GM13976 (cell line): ENCODE results near the gene FNTB.
"Not testable (repeated sequence)": the region's sequence is repeated elsewhere in the genome, so short reads cannot be mapped to it uniquely, and the experiment has no call there.

Experiments
- DNase-seq: peaks from one replicate; pipeline ENCODE4 v3.0.0; 2012; ENCODE audit warnings: low spot score
- in situ Hi-C: fragments of 300-500 bp; cut with MboI; formaldehyde crosslinking; loops from one replicate; pipeline ENCODE4 v1.12.0; 2022; ENCODE audit warnings: low sequenced_read_pairs, mixed read lengths, inconsistent platforms; ENCODE audit not compliant: unreplicated experiment
- TF ChIP-seq, protein P1 (sequence below): IDR thresholded peaks from 2 replicates; pipeline ENCODE4 v1.5.1; 2012; ENCODE audit warnings: borderline replicate concordance, mild to moderate bottlenecking; ENCODE audit not compliant: insufficient read depth; ENCODE audit errors: extremely low read depth, missing control alignments, control extremely low read depth

The FNTB gene

DNA sequence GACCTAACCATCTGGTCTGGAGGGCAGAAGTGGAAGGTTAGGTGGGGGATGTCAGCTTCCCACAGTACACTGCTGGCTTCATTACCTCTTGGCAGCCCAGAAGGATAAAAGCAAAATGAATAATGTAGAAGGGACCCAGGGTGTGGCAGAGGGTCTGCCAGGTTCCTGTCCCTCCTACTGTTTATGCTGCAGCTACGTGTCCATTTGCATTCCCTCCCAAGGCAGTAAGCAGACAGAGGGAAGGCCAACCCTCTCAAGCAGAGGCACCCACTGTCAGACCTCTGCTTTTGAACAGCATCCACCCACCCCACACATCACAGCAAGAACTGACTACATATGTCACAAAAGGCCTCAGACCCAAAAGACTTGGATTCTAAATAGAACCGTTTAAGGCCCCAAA, 96.2 kb downstream of the FNTB start:
- TF ChIP-seq, protein P1, sequence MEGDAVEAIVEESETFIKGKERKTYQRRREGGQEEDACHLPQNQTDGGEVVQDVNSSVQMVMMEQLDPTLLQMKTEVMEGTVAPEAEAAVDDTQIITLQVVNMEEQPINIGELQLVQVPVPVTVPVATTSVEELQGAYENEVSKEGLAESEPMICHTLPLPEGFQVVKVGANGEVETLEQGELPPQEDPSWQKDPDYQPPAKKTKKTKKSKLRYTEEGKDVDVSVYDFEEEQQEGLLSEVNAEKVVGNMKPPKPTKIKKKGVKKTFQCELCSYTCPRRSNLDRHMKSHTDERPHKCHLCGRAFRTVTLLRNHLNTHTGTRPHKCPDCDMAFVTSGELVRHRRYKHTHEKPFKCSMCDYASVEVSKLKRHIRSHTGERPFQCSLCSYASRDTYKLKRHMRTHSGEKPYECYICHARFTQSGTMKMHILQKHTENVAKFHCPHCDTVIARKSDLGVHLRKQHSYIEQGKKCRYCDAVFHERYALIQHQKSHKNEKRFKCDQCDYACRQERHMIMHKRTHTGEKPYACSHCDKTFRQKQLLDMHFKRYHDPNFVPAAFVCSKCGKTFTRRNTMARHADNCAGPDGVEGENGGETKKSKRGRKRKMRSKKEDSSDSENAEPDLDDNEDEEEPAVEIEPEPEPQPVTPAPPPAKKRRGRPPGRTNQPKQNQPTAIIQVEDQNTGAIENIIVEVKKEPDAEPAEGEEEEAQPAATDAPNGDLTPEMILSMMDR: no peak
- DNase-seq: no peak
- in situ Hi-C loops: no loop called here

DNA sequence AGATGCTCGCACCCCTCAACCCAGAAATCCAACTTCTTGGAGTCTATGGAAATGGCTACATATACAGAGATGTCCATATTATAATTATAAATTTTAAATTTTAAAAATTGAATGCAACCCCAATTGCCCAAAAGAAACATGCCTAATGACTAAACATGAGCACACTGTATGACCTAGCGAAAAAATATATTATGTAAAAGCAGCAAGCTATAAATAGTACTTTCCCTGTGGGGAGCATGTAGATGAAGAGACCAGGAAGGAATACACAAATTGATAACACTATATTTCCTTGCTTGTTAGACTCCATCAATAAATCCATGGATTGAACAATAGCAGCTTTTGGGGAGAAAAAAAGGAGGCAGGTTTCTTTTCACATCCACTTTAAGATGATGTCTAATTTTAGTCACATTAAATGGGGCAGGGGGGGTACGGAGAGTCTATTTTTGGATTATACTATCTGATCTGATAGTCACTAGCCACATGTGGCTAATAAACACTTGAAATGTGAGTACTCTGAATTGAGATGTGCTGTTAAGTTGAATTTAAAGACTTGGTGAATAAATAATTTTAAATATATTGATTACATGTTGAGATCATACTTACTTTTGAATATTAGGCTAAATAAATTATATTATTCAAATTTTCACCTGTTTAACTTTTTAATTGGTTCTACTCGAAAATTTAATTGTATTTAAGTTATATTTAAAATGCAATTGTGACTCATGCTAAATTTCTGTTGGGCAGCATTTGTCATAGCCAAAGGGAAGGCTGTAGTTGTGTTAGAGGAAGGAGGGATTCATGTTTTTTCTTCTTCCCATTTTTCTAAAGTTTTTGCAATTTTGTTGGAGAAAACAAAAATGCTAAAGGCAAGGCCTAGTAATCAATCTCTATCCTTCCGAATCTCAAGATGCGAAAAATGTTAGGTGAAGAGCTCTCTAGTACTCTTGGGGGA, 98.1 kb downstream of the FNTB start:
- DNase-seq: no peak
- TF ChIP-seq, protein P1: no peak
- in situ Hi-C loops: no loop called here

DNA sequence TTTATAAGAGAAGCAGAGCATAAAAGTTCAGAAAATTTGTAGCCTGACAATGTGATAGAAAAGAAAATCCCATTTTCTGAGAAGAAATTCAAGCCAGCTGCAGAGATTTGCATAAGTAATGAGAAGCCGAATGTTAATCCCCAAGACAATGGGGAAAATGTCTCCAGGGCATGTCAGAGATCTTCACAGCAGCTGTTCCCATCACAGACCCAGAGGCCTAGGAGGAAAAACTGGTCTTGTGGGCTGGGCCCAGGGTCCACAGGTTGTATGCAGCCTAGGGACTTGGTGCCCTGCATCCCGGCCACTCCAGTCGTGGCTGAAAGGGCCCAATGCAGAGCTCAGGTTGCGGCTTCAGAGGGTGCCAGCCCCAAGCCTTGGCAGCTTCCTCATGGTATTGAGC, 100.0 kb downstream of the FNTB start:
- in situ Hi-C loops, DNase-seq: not testable (repeated sequence)

DNA sequence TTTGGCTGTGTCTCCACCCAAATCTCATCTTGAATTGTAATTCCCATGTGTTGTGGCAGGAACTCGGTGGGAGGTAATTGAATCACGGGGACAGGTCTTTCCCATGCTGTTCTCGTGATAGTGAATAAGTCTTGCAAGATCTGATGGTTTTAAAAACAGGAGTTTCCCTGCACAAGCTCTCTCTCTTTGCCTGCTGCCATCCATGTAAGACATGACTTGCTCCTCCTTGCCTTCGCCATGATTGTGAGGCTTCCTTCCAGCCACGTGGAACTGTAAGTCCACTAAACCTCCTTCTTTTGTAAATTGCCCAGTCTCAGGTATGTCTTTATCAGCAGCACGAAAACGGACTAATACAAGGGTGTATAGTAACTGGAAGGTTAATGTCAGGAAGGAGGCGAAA, 101.1 kb downstream of the FNTB start:
- in situ Hi-C loops, DNase-seq: not testable (repeated sequence)

DNA sequence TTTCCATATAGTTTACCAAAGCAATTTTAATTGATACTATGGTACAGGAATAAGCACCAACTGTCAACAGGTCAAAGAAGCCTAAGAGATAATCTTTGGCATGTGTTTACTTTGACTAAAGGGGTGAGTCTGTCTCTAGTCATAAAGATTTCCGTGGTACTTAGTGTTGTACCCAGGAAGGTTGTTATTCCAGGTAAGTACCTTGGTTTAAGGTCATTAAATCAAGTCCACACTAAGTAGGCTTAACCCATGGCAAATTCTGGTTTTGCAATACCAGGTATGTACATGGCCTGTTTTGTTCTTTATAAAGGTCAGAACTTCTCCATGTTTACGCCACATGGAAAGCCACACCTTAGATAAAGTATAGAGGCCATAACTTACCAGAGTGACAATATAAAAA, 105.7 kb downstream of the FNTB start:
- TF ChIP-seq, protein P1: no peak
- in situ Hi-C loops: no loop called here

DNA sequence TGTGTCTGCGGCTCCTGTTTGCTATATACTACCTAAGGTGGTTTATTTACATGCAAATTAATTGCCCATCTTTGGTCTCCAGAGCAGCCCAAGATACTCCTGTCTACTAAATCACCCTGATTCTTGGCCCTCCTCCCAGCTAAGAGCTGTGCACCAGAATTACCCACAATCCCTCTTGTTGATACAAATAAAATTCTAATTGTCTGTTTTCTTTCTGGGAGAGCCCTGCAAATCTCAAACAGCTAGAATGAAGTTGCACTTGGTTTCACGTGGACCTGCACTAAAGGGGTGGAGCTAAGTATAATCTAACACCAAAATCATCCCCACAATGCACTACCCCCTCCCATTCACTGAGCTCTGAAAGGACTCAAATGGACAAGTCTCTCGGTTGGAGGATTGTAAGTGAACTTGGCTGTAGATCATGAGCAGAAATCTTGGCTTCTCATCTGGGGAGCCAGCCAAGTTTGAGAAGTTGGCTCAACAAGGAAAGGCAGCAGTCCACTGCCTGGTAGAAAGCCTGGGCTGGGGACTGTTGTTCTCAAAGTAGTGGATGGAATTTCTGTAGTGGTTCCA, 109.0 kb downstream of the FNTB start:
- DNase-seq: no peak
- in situ Hi-C loops: no loop called here
- TF ChIP-seq, protein P1: no peak

More for the DNA sequence above, 105.7 kb downstream of the FNTB start:
- no peak for DNase-seq

DNA sequence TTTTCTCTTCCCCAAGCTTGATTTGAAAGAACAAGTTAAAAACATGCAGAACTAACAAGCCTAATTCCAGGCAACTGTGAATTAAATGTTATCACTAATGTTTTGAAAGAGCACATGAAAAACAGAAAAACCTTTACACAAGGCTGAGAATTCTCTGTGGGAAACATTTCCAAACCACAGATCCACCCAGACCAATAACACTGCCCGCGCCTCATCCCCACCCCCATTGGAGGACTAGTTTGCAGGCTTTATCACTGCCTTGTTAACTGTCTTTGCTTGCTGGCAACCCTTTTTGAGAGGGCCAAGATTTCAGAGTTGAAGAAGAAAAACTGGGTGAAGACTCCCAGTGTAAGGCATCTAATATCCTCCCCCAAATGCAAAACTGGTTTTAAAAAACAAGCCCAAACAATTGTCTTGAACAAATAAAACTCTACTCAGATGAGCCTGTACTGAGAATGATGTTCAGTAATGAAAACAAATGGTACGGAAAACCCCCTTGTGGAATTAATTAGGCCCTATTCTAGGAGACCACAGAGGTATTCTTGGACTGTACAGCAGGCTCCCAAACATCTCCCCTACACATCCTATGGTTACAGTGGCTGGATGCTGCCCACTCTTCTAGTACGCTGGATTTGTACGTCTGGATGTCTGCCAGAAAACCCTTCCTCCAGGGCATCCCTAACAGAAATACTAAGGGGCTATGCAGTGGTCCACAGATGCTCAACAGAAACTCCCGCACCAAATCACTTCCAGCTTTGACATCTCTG, 109.8 kb downstream of the FNTB start:
- TF ChIP-seq, protein P1: no peak
- in situ Hi-C loops: no loop called here
- DNase-seq: no peak
